Measurements from ENCODE around the gene HADHB.

HADHB gene

DNA sequence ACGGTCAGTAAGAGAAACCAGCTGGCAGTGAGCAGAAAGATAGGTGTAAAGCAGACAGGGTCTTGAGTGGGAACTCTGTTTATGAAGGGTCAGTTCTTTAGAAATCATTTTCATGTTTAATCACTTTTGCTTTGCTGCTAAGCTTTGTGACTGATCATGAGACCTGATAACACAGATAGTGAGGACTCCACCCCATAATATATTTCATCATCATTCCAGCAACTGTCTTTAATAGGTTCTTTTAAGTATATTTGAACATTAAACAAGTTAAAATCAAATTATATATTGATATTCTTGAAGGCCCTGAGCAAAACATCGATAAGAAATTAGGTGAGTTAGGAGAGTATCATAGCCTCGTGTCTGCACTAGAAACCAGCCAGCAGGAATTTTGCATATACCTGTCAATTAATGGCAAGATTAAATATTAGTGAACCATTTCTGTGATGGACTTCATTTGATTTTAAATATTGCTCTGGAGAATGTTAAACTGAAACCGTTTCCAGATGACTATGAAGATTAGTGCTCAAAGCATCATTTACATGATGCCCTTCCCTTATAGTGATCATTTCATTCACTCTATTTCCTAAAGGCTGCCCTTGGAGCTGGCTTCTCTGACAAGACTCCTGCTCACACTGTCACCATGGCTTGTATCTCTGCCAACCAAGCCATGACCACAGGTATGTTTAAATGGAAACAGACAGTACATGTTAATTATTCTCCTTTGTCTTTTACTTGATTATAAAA is 31.9 kb downstream of the HADHB start:
- Histone ChIP-seq H3K27ac (replicated peaks) (no peak overlapping the region), H3K4me3 (replicated peaks; ENCODE audit: insufficient read depth, low read length) (no peak overlapping the region), H3K27me3 (ENCODE audit: insufficient read depth, poor library complexity, severe bottlenecking) (no peaks in the 10 kb centered on the region)
- no peak for TF ChIP-seq POLR2AphosphoS5 (IDR thresholded peaks at IDR 0.05; ENCODE audit: low read depth)
- TF ChIP-seq GABPA (IDR thresholded peaks at IDR 0.05; ENCODE audit: low read depth) = no peak
- no peak for TF ChIP-seq SPI1 (IDR thresholded peaks at IDR 0.05; ENCODE audit: borderline replicate concordance, low read depth)
- no peak for DNase-seq (ENCODE audit: low read depth in 1 of 2, low spot score in 1 of 2)

GRCh38 chr2:26279886-26280285 is 35.1 kb downstream of the HADHB start:
- Histone ChIP-seq H3K4me3 (replicated peaks; ENCODE audit: insufficient read depth, low read length) (no peak overlapping the region), H3K27me3 (ENCODE audit: insufficient read depth, poor library complexity, severe bottlenecking) (no peaks in the 10 kb centered on the region), H3K27ac (replicated peaks) (no peak overlapping the region)
- no peak for TF ChIP-seq CTCF (IDR thresholded peaks at IDR 0.05; ENCODE audit: insufficient read depth, low read length)
- TF ChIP-seq, protein P1, sequence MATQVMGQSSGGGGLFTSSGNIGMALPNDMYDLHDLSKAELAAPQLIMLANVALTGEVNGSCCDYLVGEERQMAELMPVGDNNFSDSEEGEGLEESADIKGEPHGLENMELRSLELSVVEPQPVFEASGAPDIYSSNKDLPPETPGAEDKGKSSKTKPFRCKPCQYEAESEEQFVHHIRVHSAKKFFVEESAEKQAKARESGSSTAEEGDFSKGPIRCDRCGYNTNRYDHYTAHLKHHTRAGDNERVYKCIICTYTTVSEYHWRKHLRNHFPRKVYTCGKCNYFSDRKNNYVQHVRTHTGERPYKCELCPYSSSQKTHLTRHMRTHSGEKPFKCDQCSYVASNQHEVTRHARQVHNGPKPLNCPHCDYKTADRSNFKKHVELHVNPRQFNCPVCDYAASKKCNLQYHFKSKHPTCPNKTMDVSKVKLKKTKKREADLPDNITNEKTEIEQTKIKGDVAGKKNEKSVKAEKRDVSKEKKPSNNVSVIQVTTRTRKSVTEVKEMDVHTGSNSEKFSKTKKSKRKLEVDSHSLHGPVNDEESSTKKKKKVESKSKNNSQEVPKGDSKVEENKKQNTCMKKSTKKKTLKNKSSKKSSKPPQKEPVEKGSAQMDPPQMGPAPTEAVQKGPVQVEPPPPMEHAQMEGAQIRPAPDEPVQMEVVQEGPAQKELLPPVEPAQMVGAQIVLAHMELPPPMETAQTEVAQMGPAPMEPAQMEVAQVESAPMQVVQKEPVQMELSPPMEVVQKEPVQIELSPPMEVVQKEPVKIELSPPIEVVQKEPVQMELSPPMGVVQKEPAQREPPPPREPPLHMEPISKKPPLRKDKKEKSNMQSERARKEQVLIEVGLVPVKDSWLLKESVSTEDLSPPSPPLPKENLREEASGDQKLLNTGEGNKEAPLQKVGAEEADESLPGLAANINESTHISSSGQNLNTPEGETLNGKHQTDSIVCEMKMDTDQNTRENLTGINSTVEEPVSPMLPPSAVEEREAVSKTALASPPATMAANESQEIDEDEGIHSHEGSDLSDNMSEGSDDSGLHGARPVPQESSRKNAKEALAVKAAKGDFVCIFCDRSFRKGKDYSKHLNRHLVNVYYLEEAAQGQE (IDR thresholded peaks at IDR 0.05; ENCODE audit: insufficient replicate concordance, low read depth) = no peak
- TF ChIP-seq POLR2AphosphoS5 (IDR thresholded peaks at IDR 0.05; ENCODE audit: low read depth) = no peak
- TF ChIP-seq SPI1 (IDR thresholded peaks at IDR 0.05; ENCODE audit: borderline replicate concordance, low read depth) = no peak
- TF ChIP-seq GABPA (IDR thresholded peaks at IDR 0.05; ENCODE audit: low read depth) = no peak
- no peak for DNase-seq (ENCODE audit: low read depth in 1 of 2, low spot score in 1 of 2)

DNA sequence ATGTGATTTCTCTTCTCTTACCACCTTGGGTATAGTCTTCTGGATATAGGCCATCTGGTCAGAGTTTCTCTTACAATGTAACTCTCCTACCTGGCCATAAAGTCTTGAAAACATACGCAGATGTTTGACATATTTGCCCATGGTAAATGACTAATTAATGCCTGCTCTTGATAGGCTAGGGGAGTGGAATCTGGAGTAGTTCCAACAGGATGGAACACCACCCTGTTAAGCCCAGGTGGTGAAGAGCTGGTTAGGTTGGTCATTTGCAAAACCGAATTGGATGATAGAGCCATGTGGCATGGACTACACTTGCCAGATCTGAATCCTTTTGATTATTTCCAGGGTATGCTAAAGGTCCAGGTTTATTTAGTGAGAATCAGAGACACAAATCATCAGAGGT is 36.5 kb downstream of the HADHB start:
- no peak overlapping the region for H3K4me3 ChIP-seq (replicated peaks; ENCODE audit: insufficient read depth, low read length)
- no peak for DNase-seq (ENCODE audit: low read depth in 1 of 2, low spot score in 1 of 2)
- H3K27me3 ChIP-seq (ENCODE audit: insufficient read depth, poor library complexity, severe bottlenecking) = no peaks in the 10 kb centered on the region
- H3K27ac ChIP-seq (replicated peaks) = no peak overlapping the region
- TF ChIP-seq GABPA (IDR thresholded peaks at IDR 0.05; ENCODE audit: low read depth) (no peak), CTCF (IDR thresholded peaks at IDR 0.05; ENCODE audit: insufficient read depth, low read length) (no peak), SPI1 (IDR thresholded peaks at IDR 0.05; ENCODE audit: borderline replicate concordance, low read depth) (no peak), POLR2AphosphoS5 (IDR thresholded peaks at IDR 0.05; ENCODE audit: low read depth) (no peak)
- TF ChIP-seq, protein P1 (IDR thresholded peaks at IDR 0.05; ENCODE audit: insufficient replicate concordance, low read depth) = no peak

- DNase-seq (ENCODE audit: low read depth in 1 of 2, low spot score in 1 of 2) = no peak
- TF ChIP-seq, protein P1 (IDR thresholded peaks at IDR 0.05; ENCODE audit: insufficient replicate concordance, low read depth) = no peak
- TF ChIP-seq POLR2AphosphoS5 (IDR thresholded peaks at IDR 0.05; ENCODE audit: low read depth) = no peak
- TF ChIP-seq CTCF (IDR thresholded peaks at IDR 0.05; ENCODE audit: insufficient read depth, low read length) = no peak
Observed at GRCh38 chr2:26283606-26284005, 38.9 kb downstream of the HADHB start.

More at GRCh38 chr2:26283606-26284005, 38.9 kb downstream of the HADHB start:
- no peaks in the 10 kb centered on the region for H3K27me3 ChIP-seq (ENCODE audit: insufficient read depth, poor library complexity, severe bottlenecking)
- no peak overlapping the region for H3K4me3 ChIP-seq (replicated peaks; ENCODE audit: insufficient read depth, low read length)
- H3K27ac ChIP-seq (replicated peaks) = no peak overlapping the region
